ENCODE measurements around the gene SYT7. TPM values are rescaled to one million over a fixed set of nuclear protein-coding genes. Genes with fewer than 3 reads are reported as not detected.

SYT7 gene
- total RNA-seq, 1 donor from 2014 or later: 4.1 TPM

- Mint-ChIP-seq H3K4me3 (no peak overlapping the region), H3K27ac (ENCODE audit: unreplicated experiment) (no peak overlapping the region), H3K36me3 (ENCODE audit: low read depth) (no peaks in the 10 kb centered on the region), H3K4me1 (peaks cover 8% of the 10 kb centered on the region), H3K27me3 (ENCODE audit: low read depth) (peaks cover 66% of the 10 kb centered on the region), H3K9me3 (no peaks in the 10 kb centered on the region)
- TF ChIP-seq CTCF (conservative IDR thresholded peaks at IDR 0.05): no peak
- no peak for DNase-seq (ENCODE audit: low read depth, low spot score)
Measured at GRCh38 chr11:61572913-61573312, 8.0 kb downstream of the SYT7 start.

GRCh38 chr11:61571869-61572268, 9.0 kb downstream of the SYT7 start:
- no peaks in the 10 kb centered on the region for H3K9me3 Mint-ChIP-seq
- H3K4me3 Mint-ChIP-seq: no peak overlapping the region
- H3K27me3 Mint-ChIP-seq (ENCODE audit: low read depth): peaks cover 69% of the 10 kb centered on the region

GRCh38 chr11:61571337-61571736, 9.5 kb downstream of the SYT7 start:
- Mint-ChIP-seq H3K4me1 (peaks cover 8% of the 10 kb centered on the region), H3K27ac (ENCODE audit: unreplicated experiment) (no peak overlapping the region), H3K4me3 (no peak overlapping the region), H3K9me3 (no peaks in the 10 kb centered on the region), H3K36me3 (ENCODE audit: low read depth) (no peaks in the 10 kb centered on the region), H3K27me3 (ENCODE audit: low read depth) (peaks cover 74% of the 10 kb centered on the region)
- no peak for DNase-seq (ENCODE audit: low read depth, low spot score)
- no peak for TF ChIP-seq CTCF (conservative IDR thresholded peaks at IDR 0.05)

More at GRCh38 chr11:61571869-61572268, 9.0 kb downstream of the SYT7 start:
- Mint-ChIP-seq H3K27ac (ENCODE audit: unreplicated experiment) (no peak overlapping the region), H3K36me3 (ENCODE audit: low read depth) (no peaks in the 10 kb centered on the region), H3K4me1 (peaks cover 8% of the 10 kb centered on the region)
- TF ChIP-seq CTCF (conservative IDR thresholded peaks at IDR 0.05): no peak
- no peak for DNase-seq (ENCODE audit: low read depth, low spot score)

GRCh38 chr11:61569701-61570100, 11.2 kb downstream of the SYT7 start:
- H3K4me3 Mint-ChIP-seq: no peak overlapping the region
- peaks cover 80% of the 10 kb centered on the region for H3K27me3 Mint-ChIP-seq (ENCODE audit: low read depth)
- H3K4me1 Mint-ChIP-seq: peaks cover 8% of the 10 kb centered on the region
- no peaks in the 10 kb centered on the region for H3K9me3 Mint-ChIP-seq
- TF ChIP-seq CTCF (conservative IDR thresholded peaks at IDR 0.05): no peak
- H3K36me3 Mint-ChIP-seq (ENCODE audit: low read depth): no peaks in the 10 kb centered on the region
- H3K27ac Mint-ChIP-seq (ENCODE audit: unreplicated experiment): no peak overlapping the region
- DNase-seq (ENCODE audit: low read depth, low spot score): no peak

- H3K36me3 Mint-ChIP-seq (ENCODE audit: low read depth): no peaks in the 10 kb centered on the region
- H3K4me3 Mint-ChIP-seq: no peak overlapping the region
- no peaks in the 10 kb centered on the region for H3K9me3 Mint-ChIP-seq
- H3K4me1 Mint-ChIP-seq: peaks cover 8% of the 10 kb centered on the region
- no peak overlapping the region for H3K27ac Mint-ChIP-seq (ENCODE audit: unreplicated experiment)
- H3K27me3 Mint-ChIP-seq (ENCODE audit: low read depth): peaks cover 84% of the 10 kb centered on the region
- TF ChIP-seq CTCF (conservative IDR thresholded peaks at IDR 0.05): no peak
- no peak for DNase-seq (ENCODE audit: low read depth, low spot score)
Measured at GRCh38 chr11:61569018-61569417, 11.9 kb downstream of the SYT7 start.
